GM23338 (cell line): ENCODE data around the gene ANXA3. TPM values are rescaled to one million over a fixed set of nuclear protein-coding genes. Genes with fewer than 3 reads are reported as not detected.

Source experiments
- ATAC-seq: fragments of 200-7000 bp; cut with Tn5 transposase; 3 replicates; pipeline ENCODE4 v1.9.1; 2020
- DNase-seq: peaks from one replicate; pipeline ENCODE4 v3.0.0-alpha.2; 2015; ENCODE audit warnings: low spot score
- H2AFZ ChIP-seq: fragments of 200-600 bp; sonication (generic); 2 replicates; pipeline ENCODE4 v1.8.0; 2016; ENCODE audit warnings: antibody characterized with exemption, mild to moderate bottlenecking, moderate library complexity
- H3F3A ChIP-seq: fragments of 200-600 bp; sonication (generic); replicated peaks from 2 replicates; pipeline ENCODE4 v1.8.0; 2017; ENCODE audit warnings: antibody characterized with exemption, mixed run types, low read depth
- H3K27ac ChIP-seq: fragments of 200-600 bp; sonication (generic); 2 replicates; pipeline ENCODE4 v1.6.1; 2016; ENCODE audit warnings: low read depth
- H3K27me3 ChIP-seq: fragments of 200-600 bp; sonication (generic); 2 replicates; pipeline ENCODE4 v1.8.0; 2016; ENCODE audit warnings: mild to moderate bottlenecking, mixed run types, moderate library complexity; ENCODE audit not compliant: insufficient read depth
- H3K36me3 ChIP-seq: fragments of 200-600 bp; sonication (generic); 2 replicates; pipeline ENCODE4 v1.8.0; 2016; ENCODE audit warnings: mild to moderate bottlenecking; ENCODE audit not compliant: insufficient read depth
- H3K4me1 ChIP-seq: fragments of 200-600 bp; sonication (generic); 2 replicates; pipeline ENCODE4 v1.8.0; 2016; ENCODE audit warnings: mild to moderate bottlenecking, moderate library complexity; ENCODE audit not compliant: insufficient read depth
- H3K4me2 ChIP-seq: fragments of 200-600 bp; sonication (generic); 2 replicates; pipeline ENCODE4 v1.7.1; 2017; ENCODE audit warnings: mixed run types
- H3K4me3 ChIP-seq: fragments of 200-600 bp; sonication (generic); 2 replicates; pipeline ENCODE4 v1.6.1; 2016; ENCODE audit warnings: mixed run types
- H3K79me2 ChIP-seq: fragments of 200-600 bp; sonication (generic); replicated peaks from 2 replicates; pipeline ENCODE4 v1.8.0; 2017; ENCODE audit warnings: mild to moderate bottlenecking; ENCODE audit not compliant: insufficient read depth
- H3K9me2 ChIP-seq: fragments of 200-600 bp; sonication (generic); 2 replicates; pipeline ENCODE4 v1.8.0; 2017; ENCODE audit not compliant: insufficient read depth
- H4K20me1 ChIP-seq: fragments of 200-600 bp; sonication (generic); replicated peaks from 2 replicates; pipeline ENCODE4 v1.8.0; 2017; ENCODE audit warnings: mild to moderate bottlenecking; ENCODE audit not compliant: insufficient read depth
- H3K27ac Mint-ChIP-seq: 2 replicates; pipeline ENCODE4 v1.8.0; 2020; ENCODE audit warnings: inconsistent platforms, mild to moderate bottlenecking, moderate library complexity, mixed read lengths
- H3K27me3 Mint-ChIP-seq: 3 replicates; pipeline ENCODE4 v1.8.0; 2022; ENCODE audit warnings: low read depth, mild to moderate bottlenecking, moderate library complexity, mixed read lengths, inconsistent platforms; ENCODE audit not compliant: insufficient read depth, poor library complexity
- H3K36me3 Mint-ChIP-seq: 3 replicates; pipeline ENCODE4 v1.8.0; 2021; ENCODE audit warnings: low read depth, mild to moderate bottlenecking, inconsistent platforms, moderate library complexity, mixed read lengths
- H3K4me1 Mint-ChIP-seq: 3 replicates; pipeline ENCODE4 v1.8.0; 2020; ENCODE audit warnings: mild to moderate bottlenecking, inconsistent platforms, mixed read lengths
- H3K4me3 Mint-ChIP-seq: 3 replicates; pipeline ENCODE4 v1.8.0; 2021; ENCODE audit warnings: moderate library complexity, mild to moderate bottlenecking, inconsistent platforms, mixed read lengths
- H3K9me3 Mint-ChIP-seq: 3 replicates; pipeline ENCODE4 v1.8.0; 2020; ENCODE audit warnings: moderate library complexity, mild to moderate bottlenecking, inconsistent platforms, mixed read lengths
- CREB1 ChIP-seq: fragments of 250-450 bp; sonication (Bioruptor Pico); IDR thresholded peaks from 2 replicates; pipeline ENCODE4 v1.5.0; 2020; ENCODE audit warnings: low read depth, mild to moderate bottlenecking, moderate library complexity
- EZH2 ChIP-seq: fragments of 200-600 bp; sonication (generic); IDR thresholded peaks from one replicate; pipeline ENCODE4 v1.8.0; 2017; ENCODE audit warnings: antibody characterized with exemption, mild to moderate bottlenecking, low read depth; ENCODE audit not compliant: unreplicated experiment
- EZH2phosphoT487 ChIP-seq: fragments of 200-600 bp; sonication (generic); IDR thresholded peaks from one replicate; pipeline ENCODE4 v1.8.1; 2018; ENCODE audit warnings: antibody characterized with exemption; ENCODE audit not compliant: unreplicated experiment
- JUNB ChIP-seq: IDR thresholded peaks from one replicate; pipeline ENCODE4 v1.6.1; 2016; ENCODE audit warnings: antibody characterized with exemption; ENCODE audit not compliant: unreplicated experiment
- NANOG ChIP-seq: IDR thresholded peaks from 2 replicates; pipeline ENCODE4 v1.6.1; 2016; ENCODE audit warnings: antibody characterized with exemption, borderline replicate concordance
- POLR2AphosphoS5 ChIP-seq: IDR thresholded peaks from 2 replicates; pipeline ENCODE4 v1.6.1; 2016; ENCODE audit warnings: antibody characterized with exemption, low read depth
- STAT1 ChIP-seq: IDR thresholded peaks from one replicate; pipeline ENCODE4 v1.6.1; 2016; ENCODE audit warnings: antibody characterized with exemption; ENCODE audit not compliant: unreplicated experiment
- ZNF114 ChIP-seq: fragments of 250-450 bp; sonication (Bioruptor Pico); IDR thresholded peaks from 2 replicates; pipeline ENCODE4 v1.5.0; 2020; ENCODE audit warnings: mild to moderate bottlenecking, moderate library complexity
- ZNF331 ChIP-seq: fragments of 250-450 bp; sonication (Bioruptor Pico); IDR thresholded peaks from 2 replicates; pipeline ENCODE4 v1.5.0; 2020; ENCODE audit warnings: low read depth, mild to moderate bottlenecking, moderate library complexity
- polyA plus RNA-seq: library from polyadenylated mRNA; unstranded; fragments of >200 nt; fragmentation: Nextera tagmentation; extraction: Ambion mirVana; gene quantifications from 2 replicates; pipeline ENCODE4 v1.2.1, GENCODE V29; 2016
- total RNA-seq: library from RNA; depleted of rRNA; stranded (reverse); fragments of >200 nt; shearing (Covaris generic); gene quantifications from 2 replicates; pipeline ENCODE4 v1.2.3, GENCODE V29; 2014
- TF ChIP-seq, protein P1 (sequence below), 2 experiments: fragments of 200-600 bp in 1 of 2; sonication (generic) in 1 of 2; conservative IDR thresholded peaks; 2 replicates each; pipeline versions ENCODE4 v1.5.1 to v1.6.1; 2016 to 2017; ENCODE audit warnings: antibody characterized with exemption in 2 of 2, low read depth in 2 of 2, mild to moderate bottlenecking in 2 of 2, moderate library complexity in 1 of 2
- TF ChIP-seq, protein P2 (sequence below): IDR thresholded peaks from 2 replicates; pipeline ENCODE4 v1.6.1; 2016; ENCODE audit warnings: antibody characterized with exemption
- TF ChIP-seq, protein P3 (sequence below): fragments of 250-450 bp; sonication (Bioruptor Pico); IDR thresholded peaks from 2 replicates; pipeline ENCODE4 v1.5.0; 2020; ENCODE audit warnings: mild to moderate bottlenecking, moderate library complexity
- TF ChIP-seq, protein P4 (sequence below): IDR thresholded peaks from one replicate; pipeline ENCODE4 v1.6.1; 2018; ENCODE audit warnings: antibody characterized with exemption; ENCODE audit not compliant: unreplicated experiment

Gene ANXA3
- total and polyA plus RNA-seq, 2 experiments from 2014 or later = 20.3 to 31.5 TPM

DNA sequence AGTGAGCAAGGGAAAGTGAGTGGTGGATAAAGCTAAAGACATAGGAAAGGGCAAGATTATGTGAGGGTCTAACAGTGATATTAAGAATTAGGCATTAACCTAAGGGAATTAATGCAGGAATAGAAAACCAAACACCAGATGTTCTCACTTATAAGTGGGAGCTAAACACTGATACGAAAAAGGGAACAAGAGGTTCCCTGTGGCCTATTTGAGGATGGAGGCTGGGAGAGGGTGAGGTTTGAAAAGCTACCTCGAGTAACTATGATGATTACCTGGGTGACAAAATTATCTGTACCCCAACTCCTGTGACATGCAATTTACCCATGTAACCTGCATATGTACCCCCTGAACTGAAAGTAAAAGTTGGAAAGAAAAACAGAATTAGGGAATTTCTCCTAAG is 79.0 kb downstream of the ANXA3 start:
- no peaks in the 10 kb centered on the region for H4K20me1 ChIP-seq
- TF ChIP-seq, protein P1, sequence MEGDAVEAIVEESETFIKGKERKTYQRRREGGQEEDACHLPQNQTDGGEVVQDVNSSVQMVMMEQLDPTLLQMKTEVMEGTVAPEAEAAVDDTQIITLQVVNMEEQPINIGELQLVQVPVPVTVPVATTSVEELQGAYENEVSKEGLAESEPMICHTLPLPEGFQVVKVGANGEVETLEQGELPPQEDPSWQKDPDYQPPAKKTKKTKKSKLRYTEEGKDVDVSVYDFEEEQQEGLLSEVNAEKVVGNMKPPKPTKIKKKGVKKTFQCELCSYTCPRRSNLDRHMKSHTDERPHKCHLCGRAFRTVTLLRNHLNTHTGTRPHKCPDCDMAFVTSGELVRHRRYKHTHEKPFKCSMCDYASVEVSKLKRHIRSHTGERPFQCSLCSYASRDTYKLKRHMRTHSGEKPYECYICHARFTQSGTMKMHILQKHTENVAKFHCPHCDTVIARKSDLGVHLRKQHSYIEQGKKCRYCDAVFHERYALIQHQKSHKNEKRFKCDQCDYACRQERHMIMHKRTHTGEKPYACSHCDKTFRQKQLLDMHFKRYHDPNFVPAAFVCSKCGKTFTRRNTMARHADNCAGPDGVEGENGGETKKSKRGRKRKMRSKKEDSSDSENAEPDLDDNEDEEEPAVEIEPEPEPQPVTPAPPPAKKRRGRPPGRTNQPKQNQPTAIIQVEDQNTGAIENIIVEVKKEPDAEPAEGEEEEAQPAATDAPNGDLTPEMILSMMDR (conservative IDR thresholded peaks at IDR 0.05; ENCODE audit: low read depth in 2 of 2) = no peak
- no peak for TF ChIP-seq ZNF114 (CRISPR knock-in tag)
- TF ChIP-seq, protein P2, sequence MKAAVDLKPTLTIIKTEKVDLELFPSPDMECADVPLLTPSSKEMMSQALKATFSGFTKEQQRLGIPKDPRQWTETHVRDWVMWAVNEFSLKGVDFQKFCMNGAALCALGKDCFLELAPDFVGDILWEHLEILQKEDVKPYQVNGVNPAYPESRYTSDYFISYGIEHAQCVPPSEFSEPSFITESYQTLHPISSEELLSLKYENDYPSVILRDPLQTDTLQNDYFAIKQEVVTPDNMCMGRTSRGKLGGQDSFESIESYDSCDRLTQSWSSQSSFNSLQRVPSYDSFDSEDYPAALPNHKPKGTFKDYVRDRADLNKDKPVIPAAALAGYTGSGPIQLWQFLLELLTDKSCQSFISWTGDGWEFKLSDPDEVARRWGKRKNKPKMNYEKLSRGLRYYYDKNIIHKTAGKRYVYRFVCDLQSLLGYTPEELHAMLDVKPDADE = no peak
- no peak for TF ChIP-seq EZH2phosphoT487
- TF ChIP-seq STAT1 = no peak
- TF ChIP-seq, protein P3, sequence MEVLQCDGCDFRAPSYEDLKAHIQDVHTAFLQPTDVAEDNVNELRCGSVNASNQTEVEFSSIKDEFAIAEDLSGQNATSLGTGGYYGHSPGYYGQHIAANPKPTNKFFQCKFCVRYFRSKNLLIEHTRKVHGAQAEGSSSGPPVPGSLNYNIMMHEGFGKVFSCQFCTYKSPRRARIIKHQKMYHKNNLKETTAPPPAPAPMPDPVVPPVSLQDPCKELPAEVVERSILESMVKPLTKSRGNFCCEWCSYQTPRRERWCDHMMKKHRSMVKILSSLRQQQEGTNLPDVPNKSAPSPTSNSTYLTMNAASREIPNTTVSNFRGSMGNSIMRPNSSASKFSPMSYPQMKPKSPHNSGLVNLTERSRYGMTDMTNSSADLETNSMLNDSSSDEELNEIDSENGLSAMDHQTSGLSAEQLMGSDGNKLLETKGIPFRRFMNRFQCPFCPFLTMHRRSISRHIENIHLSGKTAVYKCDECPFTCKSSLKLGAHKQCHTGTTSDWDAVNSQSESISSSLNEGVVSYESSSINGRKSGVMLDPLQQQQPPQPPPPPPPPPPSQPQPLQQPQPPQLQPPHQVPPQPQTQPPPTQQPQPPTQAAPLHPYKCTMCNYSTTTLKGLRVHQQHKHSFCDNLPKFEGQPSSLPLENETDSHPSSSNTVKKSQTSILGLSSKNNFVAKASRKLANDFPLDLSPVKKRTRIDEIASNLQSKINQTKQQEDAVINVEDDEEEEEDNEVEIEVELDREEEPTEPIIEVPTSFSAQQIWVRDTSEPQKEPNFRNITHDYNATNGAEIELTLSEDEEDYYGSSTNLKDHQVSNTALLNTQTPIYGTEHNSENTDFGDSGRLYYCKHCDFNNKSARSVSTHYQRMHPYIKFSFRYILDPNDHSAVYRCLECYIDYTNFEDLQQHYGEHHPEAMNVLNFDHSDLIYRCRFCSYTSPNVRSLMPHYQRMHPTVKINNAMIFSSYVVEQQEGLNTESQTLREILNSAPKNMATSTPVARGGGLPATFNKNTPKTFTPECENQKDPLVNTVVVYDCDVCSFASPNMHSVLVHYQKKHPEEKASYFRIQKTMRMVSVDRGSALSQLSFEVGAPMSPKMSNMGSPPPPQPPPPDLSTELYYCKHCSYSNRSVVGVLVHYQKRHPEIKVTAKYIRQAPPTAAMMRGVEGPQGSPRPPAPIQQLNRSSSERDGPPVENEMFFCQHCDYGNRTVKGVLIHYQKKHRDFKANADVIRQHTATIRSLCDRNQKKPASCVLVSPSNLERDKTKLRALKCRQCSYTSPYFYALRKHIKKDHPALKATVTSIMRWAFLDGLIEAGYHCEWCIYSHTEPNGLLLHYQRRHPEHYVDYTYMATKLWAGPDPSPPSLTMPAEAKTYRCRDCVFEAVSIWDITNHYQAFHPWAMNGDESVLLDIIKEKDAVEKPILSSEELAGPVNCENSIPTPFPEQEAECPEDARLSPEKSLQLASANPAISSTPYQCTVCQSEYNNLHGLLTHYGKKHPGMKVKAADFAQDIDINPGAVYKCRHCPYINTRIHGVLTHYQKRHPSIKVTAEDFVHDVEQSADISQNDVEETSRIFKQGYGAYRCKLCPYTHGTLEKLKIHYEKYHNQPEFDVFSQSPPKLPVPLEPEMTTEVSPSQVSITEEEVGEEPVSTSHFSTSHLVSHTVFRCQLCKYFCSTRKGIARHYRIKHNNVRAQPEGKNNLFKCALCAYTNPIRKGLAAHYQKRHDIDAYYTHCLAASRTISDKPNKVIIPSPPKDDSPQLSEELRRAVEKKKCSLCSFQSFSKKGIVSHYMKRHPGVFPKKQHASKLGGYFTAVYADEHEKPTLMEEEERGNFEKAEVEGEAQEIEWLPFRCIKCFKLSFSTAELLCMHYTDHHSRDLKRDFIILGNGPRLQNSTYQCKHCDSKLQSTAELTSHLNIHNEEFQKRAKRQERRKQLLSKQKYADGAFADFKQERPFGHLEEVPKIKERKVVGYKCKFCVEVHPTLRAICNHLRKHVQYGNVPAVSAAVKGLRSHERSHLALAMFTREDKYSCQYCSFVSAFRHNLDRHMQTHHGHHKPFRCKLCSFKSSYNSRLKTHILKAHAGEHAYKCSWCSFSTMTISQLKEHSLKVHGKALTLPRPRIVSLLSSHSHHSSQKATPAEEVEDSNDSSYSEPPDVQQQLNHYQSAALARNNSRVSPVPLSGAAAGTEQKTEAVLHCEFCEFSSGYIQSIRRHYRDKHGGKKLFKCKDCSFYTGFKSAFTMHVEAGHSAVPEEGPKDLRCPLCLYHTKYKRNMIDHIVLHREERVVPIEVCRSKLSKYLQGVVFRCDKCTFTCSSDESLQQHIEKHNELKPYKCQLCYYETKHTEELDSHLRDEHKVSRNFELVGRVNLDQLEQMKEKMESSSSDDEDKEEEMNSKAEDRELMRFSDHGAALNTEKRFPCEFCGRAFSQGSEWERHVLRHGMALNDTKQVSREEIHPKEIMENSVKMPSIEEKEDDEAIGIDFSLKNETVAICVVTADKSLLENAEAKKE (CRISPR knock-in tag) = no peak
- TF ChIP-seq NANOG = no peak
- no peak for TF ChIP-seq POLR2AphosphoS5
- TF ChIP-seq JUNB = no peak
- TF ChIP-seq ZNF331 (CRISPR knock-in tag) = no peak
- no peak for TF ChIP-seq EZH2
- TF ChIP-seq, protein P4, sequence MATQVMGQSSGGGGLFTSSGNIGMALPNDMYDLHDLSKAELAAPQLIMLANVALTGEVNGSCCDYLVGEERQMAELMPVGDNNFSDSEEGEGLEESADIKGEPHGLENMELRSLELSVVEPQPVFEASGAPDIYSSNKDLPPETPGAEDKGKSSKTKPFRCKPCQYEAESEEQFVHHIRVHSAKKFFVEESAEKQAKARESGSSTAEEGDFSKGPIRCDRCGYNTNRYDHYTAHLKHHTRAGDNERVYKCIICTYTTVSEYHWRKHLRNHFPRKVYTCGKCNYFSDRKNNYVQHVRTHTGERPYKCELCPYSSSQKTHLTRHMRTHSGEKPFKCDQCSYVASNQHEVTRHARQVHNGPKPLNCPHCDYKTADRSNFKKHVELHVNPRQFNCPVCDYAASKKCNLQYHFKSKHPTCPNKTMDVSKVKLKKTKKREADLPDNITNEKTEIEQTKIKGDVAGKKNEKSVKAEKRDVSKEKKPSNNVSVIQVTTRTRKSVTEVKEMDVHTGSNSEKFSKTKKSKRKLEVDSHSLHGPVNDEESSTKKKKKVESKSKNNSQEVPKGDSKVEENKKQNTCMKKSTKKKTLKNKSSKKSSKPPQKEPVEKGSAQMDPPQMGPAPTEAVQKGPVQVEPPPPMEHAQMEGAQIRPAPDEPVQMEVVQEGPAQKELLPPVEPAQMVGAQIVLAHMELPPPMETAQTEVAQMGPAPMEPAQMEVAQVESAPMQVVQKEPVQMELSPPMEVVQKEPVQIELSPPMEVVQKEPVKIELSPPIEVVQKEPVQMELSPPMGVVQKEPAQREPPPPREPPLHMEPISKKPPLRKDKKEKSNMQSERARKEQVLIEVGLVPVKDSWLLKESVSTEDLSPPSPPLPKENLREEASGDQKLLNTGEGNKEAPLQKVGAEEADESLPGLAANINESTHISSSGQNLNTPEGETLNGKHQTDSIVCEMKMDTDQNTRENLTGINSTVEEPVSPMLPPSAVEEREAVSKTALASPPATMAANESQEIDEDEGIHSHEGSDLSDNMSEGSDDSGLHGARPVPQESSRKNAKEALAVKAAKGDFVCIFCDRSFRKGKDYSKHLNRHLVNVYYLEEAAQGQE = no peak
- no peak for TF ChIP-seq CREB1 (CRISPR knock-in tag)
- H3K4me3 Mint-ChIP-seq = no peak overlapping the region

More for the DNA sequence above, 79.0 kb downstream of the ANXA3 start:
- no peak overlapping the region for H2AFZ ChIP-seq
- 0 out of 2 replicates have a peak, but pooled peaks cover 2% of the 10 kb centered on the region for H3K9me2 ChIP-seq
- Mint-ChIP-seq H3K27ac (no peak overlapping the region), H3K9me3 (no peaks in the 10 kb centered on the region), H3K27me3 (no peaks in the 10 kb centered on the region), H3K4me1 (peaks cover 4% of the 10 kb centered on the region; the same call in 1 of the 3 replicates), H3K36me3 (no peaks in the 10 kb centered on the region)
- H3K4me3 ChIP-seq = no peak overlapping the region
- H3F3A ChIP-seq = no peaks in the 10 kb centered on the region
- no peaks in the 10 kb centered on the region for H3K36me3 ChIP-seq
- H3K27ac ChIP-seq = no peak overlapping the region
- H3K4me2 ChIP-seq = no peak overlapping the region
- no peaks in the 10 kb centered on the region for H3K79me2 ChIP-seq
- DNase-seq (no peak), ATAC-seq (no peak)
- no peaks in the 10 kb centered on the region for H3K4me1 ChIP-seq
- H3K27me3 ChIP-seq = no peaks in the 10 kb centered on the region
